Ishikawa (cell line): ENCODE data around the gene RBM39.

Source experiments
- CEBPB ChIP-seq: IDR thresholded peaks from 2 replicates; pipeline ENCODE4 v1.6.1; 2012
- CREB1 ChIP-seq: IDR thresholded peaks from 2 replicates; pipeline ENCODE4 v1.6.1; 2012; ENCODE audit warnings: low read depth
- EGR1 ChIP-seq: IDR thresholded peaks from 2 replicates; pipeline ENCODE4 v1.6.1; 2012
- EP300 ChIP-seq: IDR thresholded peaks from 2 replicates; pipeline ENCODE4 v1.6.1; 2012; ENCODE audit warnings: borderline replicate concordance
- FOXM1 ChIP-seq: IDR thresholded peaks from 2 replicates; pipeline ENCODE4 v1.6.1; 2012; ENCODE audit warnings: low read depth, borderline replicate concordance
- NFIC ChIP-seq: IDR thresholded peaks from 2 replicates; pipeline ENCODE4 v1.6.1; 2012
- RAD21 ChIP-seq: IDR thresholded peaks from 2 replicates; pipeline ENCODE4 v1.6.1; 2012; ENCODE audit warnings: low read depth
- REST ChIP-seq: IDR thresholded peaks from 2 replicates; pipeline ENCODE4 v1.6.1; 2012; ENCODE audit warnings: low read depth, mild to moderate bottlenecking
- TAF1 ChIP-seq: IDR thresholded peaks from 2 replicates; pipeline ENCODE4 v1.6.1; 2012; ENCODE audit warnings: low read depth, mild to moderate bottlenecking
- TCF12 ChIP-seq: IDR thresholded peaks from 2 replicates; pipeline ENCODE4 v1.6.1; 2012; ENCODE audit warnings: low read depth
- TEAD4 ChIP-seq: IDR thresholded peaks from 2 replicates; pipeline ENCODE4 v1.6.1; 2012
- YY1 ChIP-seq: IDR thresholded peaks from 2 replicates; pipeline ENCODE4 v1.6.1; 2012; ENCODE audit warnings: low read depth
- ZBTB7A ChIP-seq: IDR thresholded peaks from 2 replicates; pipeline ENCODE4 v1.6.1; 2012; ENCODE audit warnings: low read depth
- TF ChIP-seq, protein P1 (sequence below): IDR thresholded peaks from 2 replicates; pipeline ENCODE4 v1.6.1; 2012
- TF ChIP-seq, protein P2 (sequence below): IDR thresholded peaks from 2 replicates; pipeline ENCODE4 v1.6.1; 2012

Gene RBM39

GRCh38 chr20:35710884-35711587 lies 31.0 kb downstream of the RBM39 start:
- TF ChIP-seq YY1 (no peak), EP300 (no peak), TEAD4 (no peak)

- no peak for TF ChIP-seq YY1
Measured at GRCh38 chr20:35710039-35710438, 32.0 kb downstream of the RBM39 start.

GRCh38 chr20:35709259-35709658 lies 32.8 kb downstream of the RBM39 start:
- TF ChIP-seq FOXM1: no peak
- TF ChIP-seq, protein P1, sequence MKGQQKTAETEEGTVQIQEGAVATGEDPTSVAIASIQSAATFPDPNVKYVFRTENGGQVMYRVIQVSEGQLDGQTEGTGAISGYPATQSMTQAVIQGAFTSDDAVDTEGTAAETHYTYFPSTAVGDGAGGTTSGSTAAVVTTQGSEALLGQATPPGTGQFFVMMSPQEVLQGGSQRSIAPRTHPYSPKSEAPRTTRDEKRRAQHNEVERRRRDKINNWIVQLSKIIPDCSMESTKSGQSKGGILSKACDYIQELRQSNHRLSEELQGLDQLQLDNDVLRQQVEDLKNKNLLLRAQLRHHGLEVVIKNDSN: no peak
- no peak for TF ChIP-seq TEAD4

DNA sequence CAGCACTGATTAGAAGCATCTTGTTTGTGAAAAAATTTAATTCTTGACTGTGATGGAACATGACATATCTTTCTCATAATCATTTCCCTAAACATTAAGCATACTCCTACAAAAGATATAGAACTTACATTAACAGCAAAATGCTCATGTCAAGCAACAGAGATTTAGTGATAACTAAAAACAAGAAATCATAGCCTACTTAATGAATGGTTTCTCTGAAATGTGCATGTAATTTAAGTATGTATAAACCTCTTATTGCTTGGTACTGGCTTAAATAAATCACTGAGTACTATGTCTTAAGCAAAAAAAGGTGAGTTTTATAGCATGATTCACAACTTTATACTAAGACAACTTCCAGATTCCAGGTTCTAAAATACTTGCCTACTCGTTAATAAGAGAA lies 33.6 kb downstream of the RBM39 start:
- no peak for TF ChIP-seq ZBTB7A
- no peak for TF ChIP-seq CREB1
- TF ChIP-seq, protein P1: no peak
- TF ChIP-seq TEAD4: no peak
- no peak for TF ChIP-seq NFIC
- no peak for TF ChIP-seq RAD21
- TF ChIP-seq, protein P2, sequence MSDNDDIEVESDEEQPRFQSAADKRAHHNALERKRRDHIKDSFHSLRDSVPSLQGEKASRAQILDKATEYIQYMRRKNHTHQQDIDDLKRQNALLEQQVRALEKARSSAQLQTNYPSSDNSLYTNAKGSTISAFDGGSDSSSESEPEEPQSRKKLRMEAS: no peak
- TF ChIP-seq CEBPB: no peak
- no peak for TF ChIP-seq TCF12
- no peak for TF ChIP-seq YY1
- TF ChIP-seq REST: no peak
- TF ChIP-seq TAF1: no peak
- no peak for TF ChIP-seq EGR1
- TF ChIP-seq FOXM1: no peak
- TF ChIP-seq EP300: no peak

- no peak for TF ChIP-seq YY1
Measured at GRCh38 chr20:35704514-35705261, 37.4 kb downstream of the RBM39 start.

DNA sequence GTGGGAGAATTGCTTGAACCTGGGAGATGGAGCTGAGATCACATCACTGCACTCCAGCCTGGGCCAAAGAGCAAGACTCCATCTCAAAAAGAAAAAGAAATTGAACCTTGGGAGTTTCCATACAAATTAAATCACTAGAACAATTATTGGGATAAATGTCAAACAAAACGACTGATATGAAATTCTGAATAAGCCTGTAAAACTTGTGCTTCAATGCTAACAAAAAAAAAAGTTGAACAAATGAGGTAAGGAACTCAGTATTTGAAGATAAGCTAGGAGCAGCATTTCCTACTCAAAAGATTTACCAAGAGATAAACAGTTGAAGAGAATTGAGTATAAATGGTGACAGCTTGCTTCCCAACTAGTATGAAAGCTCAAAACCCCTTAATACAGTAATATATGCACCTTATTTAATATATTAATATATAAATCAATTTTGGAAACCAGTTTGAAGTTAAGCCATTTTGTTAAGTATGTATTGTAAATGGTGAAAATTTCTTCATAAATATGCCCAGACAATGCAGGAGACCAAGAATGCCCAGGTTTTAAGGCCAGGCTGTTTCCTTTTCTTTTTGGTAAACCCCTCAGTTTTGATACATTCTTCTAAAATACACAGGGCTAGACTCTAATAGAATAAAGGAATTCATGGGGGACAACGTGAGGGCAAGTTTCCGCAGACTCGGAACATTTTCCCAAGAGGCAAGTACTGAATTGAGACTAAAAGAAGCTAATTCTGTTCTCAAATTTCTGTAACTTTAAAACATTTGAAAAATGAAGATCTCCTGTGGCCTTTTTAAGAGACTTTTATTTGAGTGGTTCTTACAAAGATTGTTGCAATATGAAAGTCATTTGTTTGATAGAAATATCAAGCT lies 39.0 kb downstream of the RBM39 start:
- TF ChIP-seq EGR1 (no peak), FOXM1 (no peak), NFIC (no peak)

GRCh38 chr20:35702051-35702823 lies 39.8 kb downstream of the RBM39 start:
- TF ChIP-seq REST: no peak
- no peak for TF ChIP-seq ZBTB7A
- no peak for TF ChIP-seq YY1
- no peak for TF ChIP-seq CEBPB
- TF ChIP-seq CREB1: no peak
- TF ChIP-seq, protein P2: no peak
- TF ChIP-seq FOXM1: no peak
- TF ChIP-seq, protein P1: no peak
- TF ChIP-seq TAF1: no peak
- no peak for TF ChIP-seq NFIC
- TF ChIP-seq RAD21: no peak
- TF ChIP-seq TCF12: no peak
- no peak for TF ChIP-seq TEAD4
- TF ChIP-seq EP300: no peak
- TF ChIP-seq EGR1: no peak
